Liver (tissue), 9 donors: ENCODE results near the gene VPS25. TPM values are rescaled to one million over a fixed set of nuclear protein-coding genes. Genes with fewer than 3 reads are reported as not detected.

Source experiments
- DNase-seq: peaks from one replicate; pipeline ENCODE4 v3.0.0-alpha.2; 2017; ENCODE audit warnings: low spot score
- H3K27ac ChIP-seq, 2 donors: one replicate each; pipeline ENCODE4 v1.7.0; 2013; ENCODE audit warnings: inconsistent platforms in 2 of 2, low read length in 2 of 2, control low read depth in 1 of 2, low read depth in 1 of 2, mild to moderate bottlenecking in 1 of 2
- H3K27me3 ChIP-seq, 4 donors: one replicate each; pipeline versions ENCODE4 v1.6.1 to v1.7.0; 2013; ENCODE audit warnings: low read length in 3 of 4, inconsistent platforms in 1 of 4, mild to moderate bottlenecking in 1 of 4, moderate library complexity in 1 of 4; ENCODE audit not compliant: control insufficient read depth in 4 of 4, insufficient read depth in 4 of 4
- H3K36me3 ChIP-seq, 4 donors: one replicate each; pipeline versions ENCODE4 v1.6.1 to v1.7.0; 2013; ENCODE audit warnings: low read length in 3 of 4, mild to moderate bottlenecking in 3 of 4, low read depth in 1 of 4, moderate library complexity in 1 of 4; ENCODE audit not compliant: control insufficient read depth in 4 of 4, insufficient read depth in 3 of 4
- H3K4me1 ChIP-seq, 4 donors: one replicate each; pipeline versions ENCODE4 v1.6.1 to v1.7.0; 2013; ENCODE audit warnings: low read length in 3 of 4, mild to moderate bottlenecking in 3 of 4, moderate library complexity in 1 of 4; ENCODE audit not compliant: control insufficient read depth in 4 of 4, insufficient read depth in 4 of 4
- H3K4me3 ChIP-seq, 3 donors: one replicate each; pipeline versions ENCODE4 v1.6.1 to v1.7.0; 2013; ENCODE audit warnings: low read length in 3 of 3, control low read depth in 1 of 3, low read depth in 1 of 3, mild to moderate bottlenecking in 1 of 3
- H3K9ac ChIP-seq, 2 donors: one replicate each; pipeline ENCODE4 v1.7.0; 2013; ENCODE audit warnings: low read length in 2 of 2, mild to moderate bottlenecking in 2 of 2, moderate library complexity in 2 of 2, control low read depth in 1 of 2, low read depth in 1 of 2
- H3K9me3 ChIP-seq, 4 donors: one replicate each; pipeline versions ENCODE4 v1.6.1 to v1.7.0; 2013; ENCODE audit warnings: low read length in 3 of 4; ENCODE audit not compliant: control insufficient read depth in 4 of 4
- CTCF ChIP-seq: fragments of 150-350 bp; IDR thresholded peaks from 2 replicates; pipeline ENCODE4 v1.5.1; 2017; ENCODE audit warnings: improper control_type of control experiment, low read depth, low read length; ENCODE audit not compliant: missing input control
- EGR1 ChIP-seq, 2 donors: IDR thresholded peaks; 2 replicates each; pipeline ENCODE4 v1.6.1; 2016 to 2018; ENCODE audit warnings: antibody characterized with exemption in 2 of 2, low read depth in 2 of 2
- FOXA1 ChIP-seq: IDR thresholded peaks from 2 replicates; pipeline ENCODE4 v1.6.1; 2016; ENCODE audit warnings: antibody characterized with exemption
- FOXA2 ChIP-seq: IDR thresholded peaks from 2 replicates; pipeline ENCODE4 v1.6.1; 2016; ENCODE audit warnings: antibody characterized with exemption
- GABPA ChIP-seq, 2 donors: IDR thresholded peaks in 1 of 2; conservative IDR thresholded peaks in 1 of 2; 2 replicates each; pipeline ENCODE4 v1.6.1; 2016; ENCODE audit warnings: antibody characterized with exemption in 2 of 2, mild to moderate bottlenecking in 1 of 2, moderate library complexity in 1 of 2
- HNF4A ChIP-seq, 2 donors: conservative IDR thresholded peaks; 2 replicates each; pipeline ENCODE4 v1.6.1; 2016; ENCODE audit warnings: antibody characterized with exemption in 2 of 2, mild to moderate bottlenecking in 2 of 2
- HNF4G ChIP-seq: IDR thresholded peaks from 2 replicates; pipeline ENCODE4 v1.6.1; 2016; ENCODE audit warnings: antibody characterized with exemption
- JUND ChIP-seq, 2 donors: IDR thresholded peaks; 2 replicates each; pipeline ENCODE4 v1.6.1; 2016; ENCODE audit warnings: antibody characterized with exemption in 2 of 2
- MAX ChIP-seq: IDR thresholded peaks from 2 replicates; pipeline ENCODE4 v1.6.1; 2016; ENCODE audit warnings: antibody characterized with exemption
- NR2F2 ChIP-seq: IDR thresholded peaks from 2 replicates; pipeline ENCODE4 v1.6.1; 2016; ENCODE audit warnings: antibody characterized with exemption
- RAD21 ChIP-seq, 2 donors: IDR thresholded peaks; 2 replicates each; pipeline ENCODE4 v1.6.1; 2016; ENCODE audit warnings: antibody characterized with exemption in 2 of 2, mild to moderate bottlenecking in 2 of 2
- RXRA ChIP-seq, 2 donors: IDR thresholded peaks; 2 replicates each; pipeline ENCODE4 v1.6.1; 2017 to 2018; ENCODE audit warnings: antibody characterized with exemption in 2 of 2, mild to moderate bottlenecking in 1 of 2
- SP1 ChIP-seq: IDR thresholded peaks from 2 replicates; pipeline ENCODE4 v1.6.1; 2018; ENCODE audit warnings: antibody characterized with exemption, mild to moderate bottlenecking
- TAF1 ChIP-seq: conservative IDR thresholded peaks from 2 replicates; pipeline ENCODE4 v1.6.1; 2016; ENCODE audit warnings: antibody characterized with exemption, mild to moderate bottlenecking
- YY1 ChIP-seq: IDR thresholded peaks from 2 replicates; pipeline ENCODE4 v1.6.1; 2016; ENCODE audit warnings: antibody characterized with exemption, mild to moderate bottlenecking
- ZBTB33 ChIP-seq: IDR thresholded peaks from 2 replicates; pipeline ENCODE4 v1.6.1; 2016; ENCODE audit warnings: antibody characterized with exemption
- whole genome bisulfite sequencing: extraction: QIAGEN DNeasy Blood & Tissue Kit; methylation state at CpG from one replicate; pipeline ENCODE4 v1.1.7; 2013; 5-methylcytosine and 5-hydroxymethylcytosine counted together
- polyA plus RNA-seq, 2 donors: library from polyadenylated mRNA; stranded (reverse) in 1 of 2; unstranded in 1 of 2; fragments of 200-250 nt in 1 of 2; fragments of >200 nt in 1 of 2; fragmentation: Nextera tagmentation in 1 of 2; extraction: Ambion mirVana in 1 of 2; gene quantifications; one replicate each; pipeline versions ENCODE4 v1.2.1 to v1.2.3, GENCODE V29; 2013 to 2015
- total RNA-seq, 2 donors: library from RNA; depleted of rRNA; stranded (reverse); fragments of >200 nt; gene quantifications; one replicate each; pipeline ENCODE4 v1.2.3, GENCODE V29; 2014
- TF ChIP-seq, protein P1 (sequence below): IDR thresholded peaks from 2 replicates; pipeline ENCODE4 v1.6.1; 2016; ENCODE audit warnings: antibody characterized with exemption, mild to moderate bottlenecking
- TF ChIP-seq, protein P2 (sequence below): IDR thresholded peaks from 2 replicates; pipeline ENCODE4 v1.6.1; 2016; ENCODE audit warnings: antibody characterized with exemption
- donor health status: healthy.
- donor health status: healthy.
- donor health status: healthy.
- donor health status: healthy.
- donor health status: healthy.

Gene VPS25
- total and polyA plus RNA-seq, 4 donors = 40.9 to 65.7 (median 51.0) TPM

DNA sequence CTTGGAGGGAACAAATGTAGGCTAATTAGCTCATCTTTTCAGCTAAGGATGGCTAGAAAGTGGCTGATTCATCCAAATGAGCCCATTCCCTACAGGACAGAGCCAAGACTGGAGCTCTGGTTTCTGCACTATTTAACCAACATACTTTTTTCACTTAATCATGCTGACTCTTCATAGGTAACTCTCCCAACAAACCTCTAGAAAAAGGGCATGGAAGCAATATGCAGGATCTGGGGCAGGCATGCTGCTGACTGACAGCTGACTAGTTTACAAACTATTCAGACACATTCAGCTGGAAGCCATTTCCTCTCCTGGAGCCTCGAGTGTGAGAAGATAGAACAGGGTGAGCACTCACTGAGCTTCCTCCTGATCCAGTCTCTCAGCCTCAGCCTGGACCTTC, 44.6 kb downstream of the VPS25 start:
- Histone ChIP-seq H3K27me3 (no peaks in the 10 kb centered on the region), H3K4me3 (no peak overlapping the region), H3K9ac (no peak overlapping the region), H3K27ac (no peak overlapping the region), H3K4me1 (peaks cover 0 to 4% (median 0%) of the 10 kb centered on the region in 4 donors), H3K9me3 (no peaks in the 10 kb centered on the region), H3K36me3 (peaks cover 6 to 74% (median 56%) of the 10 kb centered on the region in 4 donors)
- 75% methylated on average over 1 of the region's 1 CpG for WGBS
- TF ChIP-seq FOXA2 (no peak), RAD21 (IDR thresholded peaks at IDR 0.05) (no peak), YY1 (no peak), MAX (no peak), CTCF (no peak), TAF1 (no peak), SP1 (no peak), ZBTB33 (no peak), NR2F2 (no peak), FOXA1 (no peak), JUND (IDR thresholded peaks at IDR 0.05) (no peak), GABPA (IDR thresholded peaks at IDR 0.05 in 1 of 2, conservative IDR thresholded peaks at IDR 0.05 in 1 of 2) (no peak), HNF4A (conservative IDR thresholded peaks at IDR 0.05) (no peak), HNF4G (no peak), EGR1 (IDR thresholded peaks at IDR 0.05; ENCODE audit: low read depth in 2 of 2) (no peak), RXRA (IDR thresholded peaks at IDR 0.05) (no peak)
- TF ChIP-seq, protein P1, sequence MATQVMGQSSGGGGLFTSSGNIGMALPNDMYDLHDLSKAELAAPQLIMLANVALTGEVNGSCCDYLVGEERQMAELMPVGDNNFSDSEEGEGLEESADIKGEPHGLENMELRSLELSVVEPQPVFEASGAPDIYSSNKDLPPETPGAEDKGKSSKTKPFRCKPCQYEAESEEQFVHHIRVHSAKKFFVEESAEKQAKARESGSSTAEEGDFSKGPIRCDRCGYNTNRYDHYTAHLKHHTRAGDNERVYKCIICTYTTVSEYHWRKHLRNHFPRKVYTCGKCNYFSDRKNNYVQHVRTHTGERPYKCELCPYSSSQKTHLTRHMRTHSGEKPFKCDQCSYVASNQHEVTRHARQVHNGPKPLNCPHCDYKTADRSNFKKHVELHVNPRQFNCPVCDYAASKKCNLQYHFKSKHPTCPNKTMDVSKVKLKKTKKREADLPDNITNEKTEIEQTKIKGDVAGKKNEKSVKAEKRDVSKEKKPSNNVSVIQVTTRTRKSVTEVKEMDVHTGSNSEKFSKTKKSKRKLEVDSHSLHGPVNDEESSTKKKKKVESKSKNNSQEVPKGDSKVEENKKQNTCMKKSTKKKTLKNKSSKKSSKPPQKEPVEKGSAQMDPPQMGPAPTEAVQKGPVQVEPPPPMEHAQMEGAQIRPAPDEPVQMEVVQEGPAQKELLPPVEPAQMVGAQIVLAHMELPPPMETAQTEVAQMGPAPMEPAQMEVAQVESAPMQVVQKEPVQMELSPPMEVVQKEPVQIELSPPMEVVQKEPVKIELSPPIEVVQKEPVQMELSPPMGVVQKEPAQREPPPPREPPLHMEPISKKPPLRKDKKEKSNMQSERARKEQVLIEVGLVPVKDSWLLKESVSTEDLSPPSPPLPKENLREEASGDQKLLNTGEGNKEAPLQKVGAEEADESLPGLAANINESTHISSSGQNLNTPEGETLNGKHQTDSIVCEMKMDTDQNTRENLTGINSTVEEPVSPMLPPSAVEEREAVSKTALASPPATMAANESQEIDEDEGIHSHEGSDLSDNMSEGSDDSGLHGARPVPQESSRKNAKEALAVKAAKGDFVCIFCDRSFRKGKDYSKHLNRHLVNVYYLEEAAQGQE = no peak
- TF ChIP-seq, protein P2, sequence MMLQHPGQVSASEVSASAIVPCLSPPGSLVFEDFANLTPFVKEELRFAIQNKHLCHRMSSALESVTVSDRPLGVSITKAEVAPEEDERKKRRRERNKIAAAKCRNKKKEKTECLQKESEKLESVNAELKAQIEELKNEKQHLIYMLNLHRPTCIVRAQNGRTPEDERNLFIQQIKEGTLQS = no peak
- no peak for DNase-seq
